Natural killer cell (primary cell): ENCODE measurements around the gene DDB1. TPM values are rescaled to one million over a fixed set of nuclear protein-coding genes. Genes with fewer than 3 reads are reported as not detected.

Experiments used
- ATAC-seq, 3 donors: fragments of 150-1000 bp in 2 of 3; fragments of 200-7000 bp in 1 of 3; cut with Tn5 transposase; 1 replicate in 1 of 3; 2 replicates in 2 of 3; pipeline ENCODE4 v1.10.0; 2021; ENCODE audit warnings: mild to moderate bottlenecking in 2 of 3, moderate library complexity in 2 of 3
- DNase-seq, 2 donors: peaks; one replicate each; pipeline versions ENCODE4 v3.0.0 to v3.0.0-alpha.2; 2013 to 2021; ENCODE audit warnings: mixed read lengths in 1 of 2
- H3K27ac ChIP-seq: one replicate; pipeline ENCODE4 v1.5.1; 2013; ENCODE audit warnings: mild to moderate bottlenecking, low read length
- H3K27me3 ChIP-seq: one replicate; pipeline ENCODE4 v1.6.1; 2013; ENCODE audit warnings: low read length; ENCODE audit not compliant: control insufficient read depth, insufficient read depth
- H3K36me3 ChIP-seq: one replicate; pipeline ENCODE4 v1.6.1; 2013; ENCODE audit warnings: low read length; ENCODE audit not compliant: control insufficient read depth, insufficient read depth
- H3K4me1 ChIP-seq: one replicate; pipeline ENCODE4 v1.6.1; 2013; ENCODE audit warnings: low read length; ENCODE audit not compliant: control insufficient read depth, insufficient read depth
- H3K4me3 ChIP-seq: one replicate; pipeline ENCODE4 v1.5.1; 2013; ENCODE audit warnings: low read length
- H3K9me3 ChIP-seq: one replicate; pipeline ENCODE4 v1.6.1; 2013; ENCODE audit warnings: low read length; ENCODE audit not compliant: control insufficient read depth, insufficient read depth
- H3K27ac Mint-ChIP-seq, 2 donors: one replicate each; pipeline ENCODE4 v1.8.0; 2022; ENCODE audit warnings: mild to moderate bottlenecking in 2 of 2, mixed read lengths in 2 of 2, moderate library complexity in 1 of 2
- H3K27me3 Mint-ChIP-seq, 2 donors: one replicate each; pipeline ENCODE4 v1.8.0; 2022; ENCODE audit warnings: low read depth in 2 of 2, mixed read lengths in 2 of 2
- H3K36me3 Mint-ChIP-seq: one replicate; pipeline ENCODE4 v1.8.0; 2022; ENCODE audit warnings: mixed read lengths
- H3K4me1 Mint-ChIP-seq, 2 donors: one replicate each; pipeline ENCODE4 v1.8.0; 2022; ENCODE audit warnings: mixed read lengths in 2 of 2
- H3K4me3 Mint-ChIP-seq: one replicate; pipeline ENCODE4 v1.8.0; 2022; ENCODE audit warnings: mild to moderate bottlenecking, moderate library complexity, mixed read lengths
- H3K9me3 Mint-ChIP-seq, 2 donors: one replicate each; pipeline ENCODE4 v1.8.0; 2022; ENCODE audit warnings: mixed read lengths in 2 of 2
- WGBS: methylation state at CpG from one replicate; pipeline ENCODE4 v1.1.7; 2013; ENCODE audit warnings: missing lambda C conversion rate; ENCODE audit not compliant: insufficient coverage; 5-methylcytosine and 5-hydroxymethylcytosine counted together
- intact Hi-C: fragments of 100-400 bp; cut with micrococcal nuclease; formaldehyde crosslinking; loops from one replicate; pipeline ENCODE4 v1.14.2; 2022
- total RNA-seq, 4 donors: library from RNA; stranded (reverse); fragments of 120-200 nt in 1 of 4; gene quantifications; one replicate each; pipeline versions ENCODE4 v1.2.3 to v1.2.4, GENCODE V29; 2013 to 2022
- TF ChIP-seq, protein P1 (sequence below): fragments of 200-600 bp; IDR thresholded peaks from one replicate; pipeline ENCODE4 v1.8.0; 2022; ENCODE audit warnings: antibody characterized with exemption

The DDB1 gene
- total RNA-seq, 3 donors from 2014 or later (not counting 1 experiment from before 2014, with no cell fraction given) = 170 to 233 (median 229) TPM

DNA sequence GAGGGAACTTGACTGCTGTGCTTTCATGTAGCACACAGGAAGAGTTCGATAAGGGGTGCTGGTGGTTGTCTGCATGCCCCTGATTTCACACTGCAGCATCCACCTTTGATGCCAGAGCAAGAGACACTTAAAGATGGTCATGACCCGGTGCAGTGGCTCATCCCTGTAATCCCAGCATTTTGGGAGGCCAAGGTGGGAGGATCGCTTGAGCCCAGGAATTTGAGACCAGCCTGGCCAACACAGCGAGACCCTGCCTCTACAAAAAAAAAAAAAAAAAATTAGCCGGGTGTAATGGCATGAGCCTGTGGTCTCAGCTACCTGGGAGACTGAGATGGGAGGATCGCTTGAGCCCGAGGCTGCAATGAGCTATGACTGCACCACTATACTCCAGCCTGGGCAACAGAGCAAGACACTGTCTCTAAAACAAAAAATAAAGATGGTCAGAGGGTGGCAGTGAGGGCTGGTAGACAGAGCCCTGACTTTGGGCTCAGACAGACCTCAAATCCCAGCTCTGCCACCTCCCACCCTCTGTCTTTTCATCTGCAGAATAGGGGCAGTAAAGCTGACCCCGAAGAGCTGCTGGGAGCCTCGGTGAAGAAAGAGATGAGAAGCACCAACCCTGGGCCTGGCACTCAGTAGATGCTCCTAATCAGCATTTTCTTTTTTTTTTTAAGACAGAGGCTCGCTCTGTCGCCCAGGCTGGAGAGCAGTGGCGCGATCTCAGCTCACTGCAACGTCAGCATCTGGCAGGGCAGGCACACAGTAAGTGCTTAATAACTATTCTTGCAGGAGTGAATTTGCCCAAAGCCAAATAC is 55.5 kb downstream of the DDB1 start:
- H3K9me3 Mint-ChIP-seq = no peaks in the 10 kb centered on the region
- no peaks in the 10 kb centered on the region for H3K9me3 ChIP-seq
- no peaks in the 10 kb centered on the region for H3K27me3 Mint-ChIP-seq
- no peaks in the 10 kb centered on the region for H3K36me3 Mint-ChIP-seq
- no peak overlapping the region for H3K27ac ChIP-seq
- no peaks in the 10 kb centered on the region for H3K4me1 ChIP-seq
- DNase-seq = no peak
- H3K4me1 Mint-ChIP-seq = no peaks in the 10 kb centered on the region
- no peaks in the 10 kb centered on the region for H3K36me3 ChIP-seq
- H3K27ac Mint-ChIP-seq = no peak overlapping the region
- H3K4me3 ChIP-seq = no peak overlapping the region
- 90% methylated on average over 13 of the region's 14 CpGs for WGBS
- ATAC-seq = no peak
- H3K27me3 ChIP-seq = no peaks in the 10 kb centered on the region
- intact Hi-C loops = no loop called here
- TF ChIP-seq, protein P1, sequence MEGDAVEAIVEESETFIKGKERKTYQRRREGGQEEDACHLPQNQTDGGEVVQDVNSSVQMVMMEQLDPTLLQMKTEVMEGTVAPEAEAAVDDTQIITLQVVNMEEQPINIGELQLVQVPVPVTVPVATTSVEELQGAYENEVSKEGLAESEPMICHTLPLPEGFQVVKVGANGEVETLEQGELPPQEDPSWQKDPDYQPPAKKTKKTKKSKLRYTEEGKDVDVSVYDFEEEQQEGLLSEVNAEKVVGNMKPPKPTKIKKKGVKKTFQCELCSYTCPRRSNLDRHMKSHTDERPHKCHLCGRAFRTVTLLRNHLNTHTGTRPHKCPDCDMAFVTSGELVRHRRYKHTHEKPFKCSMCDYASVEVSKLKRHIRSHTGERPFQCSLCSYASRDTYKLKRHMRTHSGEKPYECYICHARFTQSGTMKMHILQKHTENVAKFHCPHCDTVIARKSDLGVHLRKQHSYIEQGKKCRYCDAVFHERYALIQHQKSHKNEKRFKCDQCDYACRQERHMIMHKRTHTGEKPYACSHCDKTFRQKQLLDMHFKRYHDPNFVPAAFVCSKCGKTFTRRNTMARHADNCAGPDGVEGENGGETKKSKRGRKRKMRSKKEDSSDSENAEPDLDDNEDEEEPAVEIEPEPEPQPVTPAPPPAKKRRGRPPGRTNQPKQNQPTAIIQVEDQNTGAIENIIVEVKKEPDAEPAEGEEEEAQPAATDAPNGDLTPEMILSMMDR = no peak
- no peak overlapping the region for H3K4me3 Mint-ChIP-seq

GRCh38 chr11:61275191-61275590 is 57.7 kb downstream of the DDB1 start:
- intact Hi-C loops = no loop called here
- H3K4me1 Mint-ChIP-seq = no peaks in the 10 kb centered on the region

DNA sequence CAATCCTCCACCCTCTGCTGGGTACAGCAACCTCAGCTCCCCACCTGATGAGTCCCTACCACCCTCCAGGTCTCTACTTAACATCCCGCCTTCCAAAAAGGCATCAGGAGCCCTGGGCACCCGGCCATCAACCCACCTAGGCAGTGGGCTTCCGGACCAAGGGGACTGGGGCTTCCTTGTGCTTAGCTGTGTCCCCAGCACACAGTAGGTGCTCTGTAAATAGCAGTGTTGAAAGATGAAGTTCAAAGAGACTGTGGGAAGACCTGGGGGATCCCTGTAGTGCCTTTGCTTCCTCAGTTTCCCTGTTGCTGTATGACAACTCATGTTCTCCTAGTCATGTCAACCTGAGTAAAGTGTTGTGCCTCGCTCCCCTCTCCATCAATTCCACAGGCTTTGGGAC is 58.8 kb downstream of the DDB1 start:
- Histone ChIP-seq H3K36me3 (no peaks in the 10 kb centered on the region), H3K27me3 (no peaks in the 10 kb centered on the region), H3K4me1 (no peaks in the 10 kb centered on the region), H3K27ac (no peak overlapping the region), H3K4me3 (no peak overlapping the region), H3K9me3 (no peaks in the 10 kb centered on the region)
- no peak overlapping the region for H3K27ac Mint-ChIP-seq
- WGBS = 98% methylated on average over 4 of the region's 4 CpGs
- H3K36me3 Mint-ChIP-seq = no peaks in the 10 kb centered on the region
- H3K9me3 Mint-ChIP-seq = no peaks in the 10 kb centered on the region
- H3K4me3 Mint-ChIP-seq = no peak overlapping the region
- ATAC-seq = no peak
- intact Hi-C loops = no loop called here
- H3K4me1 Mint-ChIP-seq = no peaks in the 10 kb centered on the region
- TF ChIP-seq, protein P1 = no peak
- H3K27me3 Mint-ChIP-seq = no peaks in the 10 kb centered on the region
- no peak for DNase-seq

More at GRCh38 chr11:61275191-61275590, 57.7 kb downstream of the DDB1 start:
- no peaks in the 10 kb centered on the region for H3K9me3 Mint-ChIP-seq
- H3K27ac ChIP-seq = no peak overlapping the region
- WGBS = 92% methylated on average over 4 of the region's 4 CpGs
- no peaks in the 10 kb centered on the region for H3K36me3 Mint-ChIP-seq
- H3K4me1 ChIP-seq = no peaks in the 10 kb centered on the region
- DNase-seq (no peak), ATAC-seq (no peak)
- H3K36me3 ChIP-seq = no peaks in the 10 kb centered on the region
- TF ChIP-seq, protein P1 = no peak
- H3K4me3 Mint-ChIP-seq = no peak overlapping the region
- H3K4me3 ChIP-seq = no peak overlapping the region
- no peaks in the 10 kb centered on the region for H3K9me3 ChIP-seq
- no peak overlapping the region for H3K27ac Mint-ChIP-seq
- H3K27me3 ChIP-seq = no peaks in the 10 kb centered on the region
- H3K27me3 Mint-ChIP-seq = no peaks in the 10 kb centered on the region
